HG02840 (cell line): Measurements from ENCODE around the gene PDZRN4.
"Not testable (repeated sequence)": the region's sequence is repeated elsewhere in the genome, so short reads cannot be mapped to it uniquely, and the experiment has no call there.

Experiments used
- ATAC-seq: cut with Tn5 transposase; IDR thresholded peaks from one replicate; pipeline ENCODE4 v1.9.1; 2021; ENCODE audit warnings: mild to moderate bottlenecking, moderate library complexity, moderate number of reproducible peaks; ENCODE audit not compliant: unreplicated experiment, low FRiP score

PDZRN4 gene

GRCh38 chr12:41277946-41278267, 89.8 kb downstream of the PDZRN4 start:
- ATAC-seq = no peak

- ATAC-seq = not testable (repeated sequence)
These were observed 92.4 kb downstream of the PDZRN4 start for GRCh38 chr12:41280341-41281095.

GRCh38 chr12:41285470-41285869, 97.3 kb downstream of the PDZRN4 start:
- ATAC-seq = not testable (repeated sequence)

GRCh38 chr12:41286426-41286825, 98.3 kb downstream of the PDZRN4 start:
- ATAC-seq = no peak

GRCh38 chr12:41287500-41288141, 99.5 kb downstream of the PDZRN4 start:
- ATAC-seq = no peak

GRCh38 chr12:41288142-41288811, 100.2 kb downstream of the PDZRN4 start:
- ATAC-seq = no peak

- no peak for ATAC-seq
These were observed 101.4 kb downstream of the PDZRN4 start for GRCh38 chr12:41289501-41289900.

- ATAC-seq = no peak
These were observed 104.9 kb downstream of the PDZRN4 start for GRCh38 chr12:41293011-41293410.

GRCh38 chr12:41293461-41293860, 105.3 kb downstream of the PDZRN4 start:
- ATAC-seq = no peak

- ATAC-seq = no peak
These were observed 114.9 kb downstream of the PDZRN4 start for GRCh38 chr12:41302979-41303403.

GRCh38 chr12:41304526-41304925, 116.4 kb downstream of the PDZRN4 start:
- no peak for ATAC-seq

- ATAC-seq = no peak
These were observed 122.2 kb downstream of the PDZRN4 start for GRCh38 chr12:41310367-41310766.

- ATAC-seq = no peak
These were observed 123.8 kb downstream of the PDZRN4 start for GRCh38 chr12:41311883-41312282.

- not testable (repeated sequence) for ATAC-seq
These were observed 124.3 kb downstream of the PDZRN4 start for GRCh38 chr12:41312451-41312850.

GRCh38 chr12:41325336-41325735, 137.2 kb downstream of the PDZRN4 start:
- no peak for ATAC-seq

- no peak for ATAC-seq
These were observed 139.2 kb downstream of the PDZRN4 start for GRCh38 chr12:41327096-41327895.

- ATAC-seq = no peak
These were observed 145.9 kb downstream of the PDZRN4 start for GRCh38 chr12:41333974-41334373.

GRCh38 chr12:41334390-41334789, 146.3 kb downstream of the PDZRN4 start:
- no peak for ATAC-seq

- ATAC-seq = no peak
These were observed 148.0 kb downstream of the PDZRN4 start for GRCh38 chr12:41336041-41336549.

GRCh38 chr12:41339784-41340183, 151.7 kb downstream of the PDZRN4 start:
- ATAC-seq = no peak
